H9 (cell line): Measurements from ENCODE around the gene TBC1D8. TPM values are rescaled to one million over a fixed set of nuclear protein-coding genes. Genes with fewer than 3 reads are reported as not detected.
A peak's percentile ranks its signal among the peaks of the same experiment; 100 is the strongest.

Experiments
- DNase-seq: peaks from one replicate; pipeline ENCODE4 v3.0.0-alpha.2; 2017
- H2AFZ ChIP-seq: one replicate; pipeline ENCODE4 v1.6.1; 2013; ENCODE audit warnings: mild to moderate bottlenecking, low read length, control low read depth, moderate library complexity
- H2AK5ac ChIP-seq: 2 replicates; pipeline ENCODE4 v1.6.1; 2013; ENCODE audit warnings: low read length, control low read depth, mixed read lengths; ENCODE audit not compliant: insufficient read length
- H2BK120ac ChIP-seq: one replicate; pipeline ENCODE4 v1.6.1; 2013; ENCODE audit warnings: low read depth, mild to moderate bottlenecking, low read length, control low read depth, inconsistent platforms; ENCODE audit not compliant: poor library complexity, severe bottlenecking
- H2BK12ac ChIP-seq: 2 replicates; pipeline ENCODE4 v1.6.1; 2013; ENCODE audit warnings: low read length, control low read depth, mixed read lengths, low read depth; ENCODE audit not compliant: insufficient read length
- H2BK15ac ChIP-seq: 2 replicates; pipeline ENCODE4 v1.6.1; 2013; ENCODE audit warnings: low read depth, low read length, control low read depth
- H2BK20ac ChIP-seq: one replicate; pipeline ENCODE4 v1.6.1; 2013; ENCODE audit warnings: low read depth, mild to moderate bottlenecking, low read length, control low read depth, inconsistent platforms; ENCODE audit not compliant: poor library complexity, severe bottlenecking
- H2BK5ac ChIP-seq: 2 replicates; pipeline ENCODE4 v1.6.1; 2013; ENCODE audit warnings: low read length, control low read depth, mixed read lengths; ENCODE audit not compliant: insufficient read length
- H3K14ac ChIP-seq: 2 replicates; pipeline ENCODE4 v1.6.1; 2013; ENCODE audit warnings: low read length, control low read depth; ENCODE audit not compliant: insufficient read depth
- H3K18ac ChIP-seq: 2 replicates; pipeline ENCODE4 v1.6.1; 2013; ENCODE audit warnings: low read depth, mild to moderate bottlenecking, mixed read lengths, low read length, control low read depth; ENCODE audit not compliant: insufficient read length
- H3K23ac ChIP-seq: 2 replicates; pipeline ENCODE4 v1.6.1; 2013; ENCODE audit warnings: low read length, control low read depth, mixed read lengths, low read depth; ENCODE audit not compliant: insufficient read length
- H3K23me2 ChIP-seq: 2 replicates; pipeline ENCODE4 v1.6.1; 2013; ENCODE audit warnings: low read depth, mild to moderate bottlenecking, mixed read lengths, low read length, control low read depth; ENCODE audit not compliant: insufficient read length, poor library complexity, severe bottlenecking
- H3K27ac ChIP-seq: 2 replicates; pipeline ENCODE4 v1.5.1; 2013; ENCODE audit warnings: low read length, control low read depth, mixed read lengths, low read depth; ENCODE audit not compliant: insufficient read length
- H3K27me3 ChIP-seq: 2 replicates; pipeline ENCODE4 v1.6.1; 2013; ENCODE audit warnings: low read length, control low read depth, inconsistent platforms; ENCODE audit not compliant: insufficient read depth
- H3K4ac ChIP-seq: 2 replicates; pipeline ENCODE4 v1.6.1; 2013; ENCODE audit warnings: low read depth, mild to moderate bottlenecking, control low read depth, inconsistent platforms, low read length, moderate library complexity
- H3K4me1 ChIP-seq: 2 replicates; pipeline ENCODE4 v1.6.1; 2013; ENCODE audit warnings: low read length, control low read depth, inconsistent platforms; ENCODE audit not compliant: insufficient read depth
- H3K4me2 ChIP-seq: 2 replicates; pipeline ENCODE4 v1.6.1; 2013; ENCODE audit warnings: low read length, control low read depth, mixed read lengths; ENCODE audit not compliant: insufficient read length, insufficient read depth
- H3K56ac ChIP-seq: 2 replicates; pipeline ENCODE4 v1.6.1; 2013; ENCODE audit warnings: low read depth, mild to moderate bottlenecking, mixed read lengths, low read length, control low read depth; ENCODE audit not compliant: insufficient read length
- H3K79me1 ChIP-seq: 2 replicates; pipeline ENCODE4 v1.6.1; 2013; ENCODE audit warnings: low read depth, mild to moderate bottlenecking, moderate library complexity, low read length, control low read depth, inconsistent platforms; ENCODE audit not compliant: insufficient read depth, poor library complexity, severe bottlenecking
- H3K79me2 ChIP-seq: 2 replicates; pipeline ENCODE4 v1.6.1; 2013; ENCODE audit warnings: low read length, control low read depth, inconsistent platforms; ENCODE audit not compliant: insufficient read depth
- H3K9ac ChIP-seq: 2 replicates; pipeline ENCODE4 v1.6.1; 2013; ENCODE audit warnings: low read length, control low read depth, mixed read lengths; ENCODE audit not compliant: insufficient read length; ENCODE audit errors: extremely low read depth
- H3K9me3 ChIP-seq: one replicate; pipeline ENCODE4 v1.6.1; 2013; ENCODE audit warnings: low read depth, low read length, inconsistent platforms; ENCODE audit not compliant: control insufficient read depth
- H3T11ph ChIP-seq: one replicate; pipeline ENCODE4 v1.6.1; 2013; ENCODE audit warnings: mild to moderate bottlenecking, low read length, control low read depth, inconsistent platforms
- H4K20me1 ChIP-seq: one replicate; pipeline ENCODE4 v1.6.1; 2013; ENCODE audit not compliant: control insufficient read depth, insufficient read length, insufficient read depth
- H4K5ac ChIP-seq: 2 replicates; pipeline ENCODE4 v1.6.1; 2013; ENCODE audit warnings: low read depth, mild to moderate bottlenecking, mixed read lengths, low read length, control low read depth; ENCODE audit not compliant: insufficient read length
- H4K8ac ChIP-seq: replicated peaks from 2 replicates; pipeline ENCODE4 v1.6.1; 2013; ENCODE audit warnings: low read length, control low read depth, mixed read lengths, low read depth; ENCODE audit not compliant: insufficient read length
- H4K91ac ChIP-seq: 2 replicates; pipeline ENCODE4 v1.6.1; 2013; ENCODE audit warnings: low read depth, mild to moderate bottlenecking, moderate library complexity, mixed read lengths, low read length, control low read depth; ENCODE audit not compliant: insufficient read length
- H3K27ac Mint-ChIP-seq, 3 experiments: 2 replicates in 2 of 3; 3 replicates in 1 of 3; pipeline ENCODE4 v1.8.0; 2020 to 2021; ENCODE audit warnings: mixed read lengths in 3 of 3, mild to moderate bottlenecking in 1 of 3, moderate library complexity in 1 of 3
- H3K27me3 Mint-ChIP-seq: 2 replicates; pipeline ENCODE4 v1.8.0; 2021; ENCODE audit warnings: low read depth, mild to moderate bottlenecking, moderate library complexity, mixed read lengths
- H3K36me3 Mint-ChIP-seq, 3 experiments: 2 replicates in 2 of 3; 3 replicates in 1 of 3; pipeline ENCODE4 v1.8.0; 2020 to 2021; ENCODE audit warnings: low read depth in 3 of 3, mixed read lengths in 3 of 3; ENCODE audit not compliant: insufficient read depth in 1 of 3
- H3K4me1 Mint-ChIP-seq, 2 experiments: 2 replicates each; pipeline ENCODE4 v1.8.0; 2020; ENCODE audit warnings: mixed read lengths in 2 of 2
- H3K4me3 Mint-ChIP-seq, 2 experiments: 2 replicates in 1 of 2; 3 replicates in 1 of 2; pipeline ENCODE4 v1.8.0; 2020 to 2021; ENCODE audit warnings: mild to moderate bottlenecking in 2 of 2, mixed read lengths in 2 of 2, moderate library complexity in 1 of 2
- H3K9me3 Mint-ChIP-seq, 2 experiments: 2 replicates in 1 of 2; 3 replicates in 1 of 2; pipeline ENCODE4 v1.8.0; 2020; ENCODE audit warnings: mild to moderate bottlenecking in 2 of 2, mixed read lengths in 2 of 2, moderate library complexity in 1 of 2
- CTCF ChIP-seq: fragments of 200-600 bp; sonication (generic); conservative IDR thresholded peaks from 3 replicates; pipeline ENCODE4 v1.8.0; 2021; ENCODE audit warnings: antibody characterized with exemption, mild to moderate bottlenecking
- WGBS: extraction: QIAGEN DNeasy Blood & Tissue Kit; methylation state at CpG from one replicate; pipeline ENCODE4 v1.1.7; 2013; ENCODE audit warnings: missing lambda C conversion rate, low lambda C conversion rate, mixed read lengths; ENCODE audit not compliant: insufficient read length; ENCODE audit errors: extremely low coverage; 5-methylcytosine and 5-hydroxymethylcytosine counted together
- total RNA-seq: library from RNA; stranded (reverse); gene quantifications from 2 replicates; pipeline ENCODE4 v1.2.1, GENCODE V29; 2021

The TBC1D8 gene
- total RNA-seq, 1 experiment from 2014 or later, result 16.6 TPM

GRCh38 chr2:101193033-101193626 is 41.9 kb upstream of the TBC1D8 start:
- no peak overlapping the region for H3K14ac ChIP-seq
- H4K91ac ChIP-seq, result no peak overlapping the region
- H4K5ac ChIP-seq, result no peak overlapping the region
- no peaks in the 10 kb centered on the region for H3K36me3 Mint-ChIP-seq
- no peaks in the 10 kb centered on the region for H4K20me1 ChIP-seq
- no peak overlapping the region for H2BK5ac ChIP-seq
- H3K23ac ChIP-seq, result no peak overlapping the region
- peaks cover 0 to 3% of the 10 kb centered on the region in 2 experiments; a peak in 1 of 5 replicates for H3K9me3 Mint-ChIP-seq
- peaks cover 13 to 18% of the 10 kb centered on the region in 2 experiments for H3K4me1 Mint-ChIP-seq
- no peak overlapping the region for H2BK12ac ChIP-seq
- 0 out of 2 replicates have a peak, but pooled peaks cover 2% of the 10 kb centered on the region for H3K4me1 ChIP-seq
- no peaks in the 10 kb centered on the region for H3K23me2 ChIP-seq
- H3K79me1 ChIP-seq, result no peaks in the 10 kb centered on the region
- H3K4me3 Mint-ChIP-seq, result no peak overlapping the region
- H3K4me2 ChIP-seq, result no peak overlapping the region
- no peaks in the 10 kb centered on the region; the same call in none of the 2 replicates for H3K27me3 Mint-ChIP-seq
- DNase-seq, result no peak
- H3K4ac ChIP-seq, result no peak overlapping the region
- no peaks in the 10 kb centered on the region for H3K27me3 ChIP-seq
- H3K9me3 ChIP-seq, result no peaks in the 10 kb centered on the region
- H2BK15ac ChIP-seq, result no peak overlapping the region
- H2BK20ac ChIP-seq, result no peak overlapping the region
- peak overlapping the region in 1 of 3 experiments; percentile 3; a peak in 1 of 7 replicates for H3K27ac Mint-ChIP-seq
- no peak overlapping the region for H3K9ac ChIP-seq
- no peak for TF ChIP-seq CTCF
- H2AFZ ChIP-seq, result no peak overlapping the region
- H2BK120ac ChIP-seq, result no peak overlapping the region
- no peak overlapping the region for H3K18ac ChIP-seq
- no CpG with 5 or more reads among the region's 11 CpGs for WGBS
- H3K27ac ChIP-seq, result no peak overlapping the region
- H3K79me2 ChIP-seq, result no peaks in the 10 kb centered on the region
- H2AK5ac ChIP-seq, result no peak overlapping the region
- no peak overlapping the region for H3K56ac ChIP-seq
- H4K8ac ChIP-seq, result no peak overlapping the region
- no peak overlapping the region for H3T11ph ChIP-seq
